C4-2B (cell line): ENCODE data around the gene PFDN1.

Source experiments
- H3K27ac ChIP-seq: fragments of 450-650 bp; 2 replicates; pipeline ENCODE4 v1.5.1; 2017
- CTCF ChIP-seq: fragments of 450-650 bp; conservative IDR thresholded peaks from 2 replicates; pipeline ENCODE4 v1.5.1; 2017; ENCODE audit warnings: mild to moderate bottlenecking
- ZFX ChIP-seq: fragments of 450-650 bp; IDR thresholded peaks from 2 replicates; pipeline ENCODE4 v1.6.1; 2017

Gene PFDN1

GRCh38 chr5:140317859-140318258 is 15.0 kb upstream of the PFDN1 start:
- no peak overlapping the region for H3K27ac ChIP-seq

DNA sequence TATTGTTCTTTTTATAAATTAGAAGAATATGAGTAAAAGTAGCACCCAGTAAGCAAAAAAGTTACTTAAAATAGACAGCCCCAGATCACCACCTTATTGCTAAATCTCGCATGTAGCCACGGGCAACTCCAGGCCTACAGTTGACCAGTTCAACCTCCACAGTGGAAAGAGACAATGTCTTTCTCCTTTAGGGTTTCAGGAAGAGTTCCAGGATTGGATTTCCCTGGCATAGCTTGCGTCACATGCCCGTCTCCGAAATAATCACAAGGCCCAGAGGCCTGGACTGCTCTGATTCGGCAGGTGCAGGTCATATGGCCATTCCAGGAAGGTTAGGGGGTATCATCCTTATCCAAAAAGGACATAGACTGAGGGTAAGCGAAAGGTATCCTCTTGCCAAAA is 9.9 kb upstream of the PFDN1 start:
- H3K27ac ChIP-seq = no peak overlapping the region
- no peak for TF ChIP-seq CTCF
- no peak for TF ChIP-seq ZFX

More at GRCh38 chr5:140317859-140318258, 15.0 kb upstream of the PFDN1 start:
- TF ChIP-seq ZFX = no peak
- no peak for TF ChIP-seq CTCF

DNA sequence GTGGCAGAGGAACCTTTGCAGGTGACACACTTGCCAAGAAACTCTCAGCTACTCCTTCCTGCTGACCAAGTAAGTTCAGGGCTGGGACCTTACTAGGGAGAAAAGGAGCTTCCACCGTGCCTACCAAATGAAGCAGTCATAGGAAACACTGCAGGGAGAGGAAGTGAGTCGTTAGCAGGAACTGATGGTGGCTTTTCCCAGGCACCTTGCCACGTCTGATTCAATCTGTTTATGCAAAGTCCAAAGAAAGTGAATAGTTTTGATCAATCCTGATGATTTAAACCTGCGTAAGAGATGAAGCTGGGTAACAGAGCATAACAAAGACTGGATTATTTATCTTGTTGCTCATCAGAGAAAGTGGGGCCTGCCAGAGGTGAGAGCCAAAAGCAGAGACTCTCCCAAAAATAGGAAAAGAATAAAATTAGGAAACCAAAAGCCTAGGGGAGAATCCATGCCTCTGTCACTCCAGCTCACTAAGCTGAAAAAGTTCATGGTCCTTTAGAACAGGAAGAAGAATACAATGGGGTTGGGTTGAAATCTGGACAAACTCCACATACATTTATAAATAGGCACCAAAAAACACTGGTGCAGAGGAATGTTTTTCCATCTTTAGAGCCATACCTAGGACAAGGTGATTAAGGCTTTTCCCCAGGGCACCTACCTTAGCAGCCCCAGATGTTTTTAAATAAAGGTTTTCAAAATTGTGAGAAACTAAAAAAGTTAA is 9.3 kb upstream of the PFDN1 start:
- TF ChIP-seq ZFX = no peak
- no peak for TF ChIP-seq CTCF
- no peak overlapping the region for H3K27ac ChIP-seq

GRCh38 chr5:140311011-140311467 is 8.1 kb upstream of the PFDN1 start:
- TF ChIP-seq ZFX (no peak), CTCF (no peak)
- no peak overlapping the region for H3K27ac ChIP-seq

DNA sequence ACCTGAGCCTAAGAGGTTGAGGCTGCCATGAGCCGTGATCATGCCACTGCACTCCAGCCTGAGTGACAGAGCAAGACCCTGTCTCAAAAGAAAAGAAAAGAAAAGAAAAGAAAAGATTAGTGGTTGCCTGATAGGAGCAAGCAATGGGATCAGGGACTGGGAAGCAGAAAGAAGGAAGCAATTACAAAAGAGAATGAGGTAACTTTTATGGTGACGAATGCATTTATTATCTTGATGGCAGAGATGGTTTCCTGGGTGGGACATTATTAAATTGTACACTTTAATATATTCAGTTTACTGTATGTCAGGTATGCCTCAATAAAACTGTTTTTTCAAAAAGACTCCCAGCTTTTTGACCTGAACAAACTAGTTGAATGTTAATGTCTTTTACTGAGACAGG is 7.5 kb upstream of the PFDN1 start:
- TF ChIP-seq ZFX (no peak), CTCF (no peak)
- H3K27ac ChIP-seq = no peak overlapping the region

GRCh38 chr5:140309706-140310249 is 6.9 kb upstream of the PFDN1 start:
- H3K27ac ChIP-seq = no peak overlapping the region
- TF ChIP-seq ZFX (no peak), CTCF (no peak)

DNA sequence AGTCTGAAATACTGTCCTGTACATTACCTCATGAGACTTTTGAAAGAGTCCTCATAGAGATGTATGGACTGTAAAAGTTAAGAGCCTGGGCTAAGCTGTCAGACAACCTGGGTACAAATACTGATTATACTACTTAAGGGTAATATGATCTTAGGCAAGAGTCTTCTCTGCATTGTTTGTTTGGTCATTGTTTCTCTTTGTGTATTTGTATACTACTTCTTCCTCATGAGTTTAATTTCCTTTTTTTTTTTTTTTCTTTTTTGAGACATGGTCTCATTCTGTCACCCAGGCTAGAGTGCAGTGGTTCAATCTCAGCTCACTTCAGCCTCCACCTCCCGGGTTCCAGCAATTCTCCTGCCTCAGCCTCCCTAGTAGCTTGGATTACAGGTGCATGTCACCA is 2.6 kb upstream of the PFDN1 start:
- H3K27ac ChIP-seq = no peak overlapping the region
- no peak for TF ChIP-seq CTCF
- no peak for TF ChIP-seq ZFX
